HCT116 (cell line): ENCODE measurements around the gene PTPRR. TPM values are rescaled to one million over a fixed set of nuclear protein-coding genes. Genes with fewer than 3 reads are reported as not detected.

Experiments used
- ATAC-seq: fragments of 200-7000 bp; cut with Tn5 transposase; 2 replicates; pipeline ENCODE4 v1.9.1; 2020; ENCODE audit warnings: mild to moderate bottlenecking, moderate library complexity
- BruUV-seq: library from RNA; stranded (reverse); fragments of 400-500 nt; replicated peaks from 2 replicates; lab custom pipeline; 2021; lab: Mats Ljungman, UMichigan
- CTCF ChIA-PET: fragments of 300-600 bp; sonication (Branson Sonifier 250); formaldehyde crosslinking; loops from one replicate; lab custom pipeline; 2021; ENCODE audit warnings: antibody characterized with exemption; lab: Charles Lee
- POLR2A ChIA-PET: fragments of 300-600, 350-600 bp; sonication (Branson Sonifier 250); formaldehyde crosslinking; loops from one replicate; lab custom pipeline; 2021; ENCODE audit warnings: antibody characterized with exemption; lab: Charles Lee
- RAD21 ChIA-PET, 2 experiments: fragments of 300-600 bp; sonication (Branson Sonifier 250); formaldehyde crosslinking; loops; one replicate each; lab custom pipeline; 2023; ENCODE audit warnings: low total read pairs in 2 of 2; ENCODE audit not compliant: uncharacterized antibody in 2 of 2, unreplicated experiment in 2 of 2, low non-redundant PET in 1 of 2; lab: Charles Lee
- DNase-seq: peaks from one replicate; pipeline ENCODE4 v3.0.0-alpha.2; 2010; ENCODE audit warnings: low read depth, low spot score
- H2AFZ ChIP-seq: fragments of 200-600 bp; shearing (Covaris generic), sonication (generic); 2 replicates; pipeline ENCODE4 v1.6.1; 2017; ENCODE audit warnings: low read depth, mixed run types, mixed read lengths, antibody characterized with exemption, low read length; ENCODE audit not compliant: poor library complexity, severe bottlenecking
- H3K27ac ChIP-seq: 2 replicates; pipeline ENCODE4 v1.5.1; 2012; ENCODE audit warnings: low read depth, low read length
- H3K27me3 ChIP-seq: fragments of 200-600 bp; sonication (generic); 2 replicates; pipeline ENCODE4 v1.6.1; 2016; ENCODE audit warnings: mixed run types, low read length, mixed read lengths; ENCODE audit not compliant: insufficient read depth
- H3K36me3 ChIP-seq, 2 experiments: fragments of 200-500 bp in 1 of 2; fragments of 200-600 bp in 1 of 2; sonication (Bioruptor generic) in 1 of 2; sonication (generic) in 1 of 2; 2 replicates each; pipeline versions ENCODE4 v1.5.1 to v1.6.1; 2014 to 2016; ENCODE audit warnings: low read length in 2 of 2, inconsistent platforms in 1 of 2, mixed read lengths in 1 of 2, mixed run types in 1 of 2; ENCODE audit not compliant: insufficient read depth in 2 of 2, control insufficient read depth in 1 of 2
- H3K4me1 ChIP-seq, 2 experiments: fragments of 200-600 bp in 1 of 2; sonication (generic) in 1 of 2; 2 replicates each; pipeline versions ENCODE4 v1.5.1 to v1.6.1; 2012 to 2017; ENCODE audit warnings: low read length in 2 of 2, inconsistent platforms in 1 of 2, mild to moderate bottlenecking in 1 of 2, mixed read lengths in 1 of 2, mixed run types in 1 of 2, moderate library complexity in 1 of 2; ENCODE audit not compliant: insufficient read depth in 2 of 2, control insufficient read depth in 1 of 2
- H3K4me2 ChIP-seq: fragments of 200-600 bp; sonication (generic); 2 replicates; pipeline ENCODE4 v1.6.1; 2017; ENCODE audit warnings: mixed run types, low read length, mixed read lengths
- H3K4me3 ChIP-seq, 2 experiments: fragments of 200-600 bp in 1 of 2; sonication (generic) in 1 of 2; replicated peaks in 1 of 2; 2 replicates each; pipeline ENCODE4 v1.5.1; 2011 to 2016; ENCODE audit warnings: low read length in 2 of 2, control low read depth in 1 of 2, low read depth in 1 of 2, mild to moderate bottlenecking in 1 of 2, mixed read lengths in 1 of 2, mixed run types in 1 of 2
- H3K79me2 ChIP-seq: fragments of 200-600 bp; sonication (generic); 2 replicates; pipeline ENCODE4 v1.6.1; 2017; ENCODE audit warnings: mild to moderate bottlenecking, mixed run types, low read length, moderate library complexity, mixed read lengths; ENCODE audit not compliant: insufficient read depth
- H3K9ac ChIP-seq: fragments of 200-600 bp; sonication (generic); 2 replicates; pipeline ENCODE4 v1.6.1; 2016; ENCODE audit warnings: low read length, mixed read lengths
- H3K9me2 ChIP-seq: fragments of 200-600 bp; sonication (generic), shearing (Covaris generic); 2 replicates; pipeline ENCODE4 v1.6.1; 2017; ENCODE audit warnings: mixed run types, mild to moderate bottlenecking, moderate library complexity; ENCODE audit not compliant: insufficient read depth
- H3K9me3 ChIP-seq, 2 experiments: fragments of 200-500 bp in 1 of 2; fragments of 200-600 bp in 1 of 2; sonication (Bioruptor generic) in 1 of 2; sonication (generic) in 1 of 2; 2 replicates each; pipeline ENCODE4 v1.6.1; 2014 to 2017; ENCODE audit warnings: low read length in 2 of 2, mixed read lengths in 2 of 2, inconsistent platforms in 1 of 2, low read depth in 1 of 2, mild to moderate bottlenecking in 1 of 2, mixed run types in 1 of 2, moderate library complexity in 1 of 2; ENCODE audit not compliant: control insufficient read depth in 1 of 2, insufficient read depth in 1 of 2
- H4K20me1 ChIP-seq: fragments of 200-600 bp; sonication (generic), shearing (Covaris generic); 2 replicates; pipeline ENCODE4 v1.6.1; 2017; ENCODE audit warnings: mixed run types, mild to moderate bottlenecking, moderate library complexity; ENCODE audit not compliant: insufficient read depth
- ATF3 ChIP-seq: IDR thresholded peaks from 2 replicates; pipeline ENCODE4 v1.6.1; 2012
- CBX3 ChIP-seq: IDR thresholded peaks from 2 replicates; pipeline ENCODE4 v1.6.1; 2012; ENCODE audit warnings: low read depth
- CTCF ChIP-seq, 3 experiments: fragments of 200-600 bp in 1 of 3; sonication (generic) in 1 of 3; IDR thresholded peaks in 2 of 3; conservative IDR thresholded peaks in 1 of 3; 2 replicates each; pipeline ENCODE4 v1.5.1; 2012 to 2017; ENCODE audit warnings: low read depth in 2 of 3, low read length in 2 of 3, antibody characterized with exemption in 1 of 3, borderline replicate concordance in 1 of 3, control low read depth in 1 of 3, mild to moderate bottlenecking in 1 of 3, mixed read lengths in 1 of 3, mixed run types in 1 of 3, moderate library complexity in 1 of 3; ENCODE audit not compliant: insufficient read depth in 1 of 3
- EGR1 ChIP-seq: IDR thresholded peaks from 2 replicates; pipeline ENCODE4 v1.6.1; 2012; ENCODE audit warnings: low read depth
- ELF1 ChIP-seq: IDR thresholded peaks from 2 replicates; pipeline ENCODE4 v1.6.1; 2012; ENCODE audit warnings: low read depth, borderline replicate concordance
- EZH2 ChIP-seq: fragments of 200-600 bp; sonication (generic); IDR thresholded peaks from 2 replicates; pipeline ENCODE4 v1.6.1; 2017; ENCODE audit warnings: antibody characterized with exemption, mixed run types
- EZH2phosphoT487 ChIP-seq: fragments of 200-600 bp; IDR thresholded peaks from 2 replicates; pipeline ENCODE4 v1.6.1; 2018; ENCODE audit warnings: antibody characterized with exemption, borderline replicate concordance
- FOSL1 ChIP-seq: IDR thresholded peaks from 2 replicates; pipeline ENCODE4 v1.6.1; 2012; ENCODE audit warnings: low read depth
- JUND ChIP-seq: IDR thresholded peaks from 2 replicates; pipeline ENCODE4 v1.6.1; 2012
- RAD21 ChIP-seq: IDR thresholded peaks from 2 replicates; pipeline ENCODE4 v1.6.1; 2012; ENCODE audit warnings: low read depth, mild to moderate bottlenecking
- REST ChIP-seq: IDR thresholded peaks from 2 replicates; pipeline ENCODE4 v1.6.1; 2012; ENCODE audit warnings: low read depth
- SIN3A ChIP-seq: IDR thresholded peaks from 2 replicates; pipeline ENCODE4 v1.6.1; 2012; ENCODE audit warnings: low read depth
- SP1 ChIP-seq: IDR thresholded peaks from 2 replicates; pipeline ENCODE4 v1.6.1; 2012; ENCODE audit warnings: low read depth
- TCF7L2 ChIP-seq: IDR thresholded peaks from 2 replicates; pipeline ENCODE4 v1.7.0; 2011; ENCODE audit warnings: borderline replicate concordance, inconsistent platforms; ENCODE audit not compliant: insufficient read depth, insufficient read length; ENCODE audit errors: extremely low read depth
- YY1 ChIP-seq: IDR thresholded peaks from 2 replicates; pipeline ENCODE4 v1.6.1; 2011; ENCODE audit warnings: low read length, low read depth, moderate library complexity, mild to moderate bottlenecking; ENCODE audit not compliant: insufficient replicate concordance; ENCODE audit errors: extremely low read depth
- ZBTB33 ChIP-seq: IDR thresholded peaks from 2 replicates; pipeline ENCODE4 v1.6.1; 2011; ENCODE audit warnings: mild to moderate bottlenecking, low read length, moderate library complexity; ENCODE audit not compliant: insufficient replicate concordance; ENCODE audit errors: extremely low read depth
- ZFX ChIP-seq: fragments of 450-650 bp; IDR thresholded peaks from 2 replicates; pipeline ENCODE4 v1.6.1; 2017
- intact Hi-C: fragments of 100-400 bp; cut with micrococcal nuclease; formaldehyde crosslinking; loops from 2 replicates; pipeline ENCODE4 v1.10.0; 2022
- total RNA-seq: library from RNA; stranded (reverse); gene quantifications from one replicate; pipeline ENCODE4 v1.2.1, GENCODE V29; 2021; ENCODE audit not compliant: unreplicated experiment

PTPRR gene
- total RNA-seq, 1 experiment from 2014 or later = 0.27 TPM

- no peak for ATAC-seq
- H3K9me2 ChIP-seq = no peaks in the 10 kb centered on the region
- POLR2A ChIA-PET = no interaction called here
Measured at GRCh38 chr12:70963081-70963660, 42.6 kb upstream of the PTPRR start.

More at GRCh38 chr12:70963081-70963660, 42.6 kb upstream of the PTPRR start:
- TF ChIP-seq ATF3 (no peak), CTCF (IDR thresholded peaks at IDR 0.05 in 2 of 3, conservative IDR thresholded peaks at IDR 0.05 in 1 of 3; ENCODE audit: borderline replicate concordance in 1 of 3, insufficient read depth in 1 of 3, low read depth in 2 of 3, low read length in 2 of 3) (no peak), REST (no peak), CBX3 (no peak), EZH2 (no peak), RAD21 (no peak), SIN3A (no peak), TCF7L2 (no peak), ELF1 (no peak), SP1 (no peak), EZH2phosphoT487 (no peak), YY1 (no peak), FOSL1 (no peak), JUND (no peak), EGR1 (no peak), ZBTB33 (no peak), ZFX (no peak)
- TF ChIP-seq, all 23 proteins: peak for 0
- H2AFZ ChIP-seq = no peak overlapping the region
- no peak overlapping the region for H3K4me2 ChIP-seq
- H3K4me1 ChIP-seq = no peaks in the 10 kb centered on the region
- no peaks in the 10 kb centered on the region for H3K79me2 ChIP-seq
- no TSS peak for BruUV-seq
- no peak overlapping the region for H3K9ac ChIP-seq
- 0 out of 4 replicates have a peak, but pooled peaks cover 0 to 5% of the 10 kb centered on the region in 2 experiments for H3K9me3 ChIP-seq
- intact Hi-C loops = no loop called here
- DNase-seq = no peak
- H3K27ac ChIP-seq = no peak overlapping the region
- H4K20me1 ChIP-seq = no peaks in the 10 kb centered on the region
- H3K4me3 ChIP-seq = no peak overlapping the region
- H3K27me3 ChIP-seq = no peaks in the 10 kb centered on the region
- ChIA-PET CTCF (no interaction called here), RAD21 (no interaction called here)
- H3K36me3 ChIP-seq = no peaks in the 10 kb centered on the region
